GM23338 (cell line): ENCODE data around the gene GLP1R. TPM values are rescaled to one million over a fixed set of nuclear protein-coding genes. Genes with fewer than 3 reads are reported as not detected.

Source experiments
- CREB1 ChIP-seq: fragments of 250-450 bp; sonication (Bioruptor Pico); IDR thresholded peaks from 2 replicates; pipeline ENCODE4 v1.5.0; 2020; ENCODE audit warnings: low read depth, mild to moderate bottlenecking, moderate library complexity
- CTCF ChIP-seq, 2 experiments: fragments of 200-600 bp in 1 of 2; sonication (generic) in 1 of 2; conservative IDR thresholded peaks; 2 replicates each; pipeline versions ENCODE4 v1.5.1 to v1.6.1; 2016 to 2017; ENCODE audit warnings: antibody characterized with exemption in 2 of 2, low read depth in 2 of 2, mild to moderate bottlenecking in 2 of 2, moderate library complexity in 1 of 2
- ETS1 ChIP-seq: IDR thresholded peaks from 2 replicates; pipeline ENCODE4 v1.6.1; 2016; ENCODE audit warnings: antibody characterized with exemption
- EZH2 ChIP-seq: fragments of 200-600 bp; sonication (generic); IDR thresholded peaks from one replicate; pipeline ENCODE4 v1.8.0; 2017; ENCODE audit warnings: antibody characterized with exemption, mild to moderate bottlenecking, low read depth; ENCODE audit not compliant: unreplicated experiment
- EZH2phosphoT487 ChIP-seq: fragments of 200-600 bp; sonication (generic); IDR thresholded peaks from one replicate; pipeline ENCODE4 v1.8.1; 2018; ENCODE audit warnings: antibody characterized with exemption; ENCODE audit not compliant: unreplicated experiment
- JUNB ChIP-seq: IDR thresholded peaks from one replicate; pipeline ENCODE4 v1.6.1; 2016; ENCODE audit warnings: antibody characterized with exemption; ENCODE audit not compliant: unreplicated experiment
- POLR2AphosphoS5 ChIP-seq: IDR thresholded peaks from 2 replicates; pipeline ENCODE4 v1.6.1; 2016; ENCODE audit warnings: antibody characterized with exemption, low read depth
- REST ChIP-seq: IDR thresholded peaks from one replicate; pipeline ENCODE4 v1.6.1; 2018; ENCODE audit warnings: antibody characterized with exemption; ENCODE audit not compliant: unreplicated experiment
- ZNF331 ChIP-seq: fragments of 250-450 bp; sonication (Bioruptor Pico); IDR thresholded peaks from 2 replicates; pipeline ENCODE4 v1.5.0; 2020; ENCODE audit warnings: low read depth, mild to moderate bottlenecking, moderate library complexity
- polyA plus RNA-seq: library from polyadenylated mRNA; unstranded; fragments of >200 nt; fragmentation: Nextera tagmentation; extraction: Ambion mirVana; gene quantifications from 2 replicates; pipeline ENCODE4 v1.2.1, GENCODE V29; 2016
- total RNA-seq: library from RNA; depleted of rRNA; stranded (reverse); fragments of >200 nt; shearing (Covaris generic); gene quantifications from 2 replicates; pipeline ENCODE4 v1.2.3, GENCODE V29; 2014
- TF ChIP-seq, protein P1 (sequence below): fragments of 250-450 bp; sonication (Bioruptor Pico); IDR thresholded peaks from 2 replicates; pipeline ENCODE4 v1.5.0; 2020; ENCODE audit warnings: mild to moderate bottlenecking, moderate library complexity

Gene GLP1R
- total and polyA plus RNA-seq, 2 experiments from 2014 or later: 0.42 to 3.7 TPM

DNA sequence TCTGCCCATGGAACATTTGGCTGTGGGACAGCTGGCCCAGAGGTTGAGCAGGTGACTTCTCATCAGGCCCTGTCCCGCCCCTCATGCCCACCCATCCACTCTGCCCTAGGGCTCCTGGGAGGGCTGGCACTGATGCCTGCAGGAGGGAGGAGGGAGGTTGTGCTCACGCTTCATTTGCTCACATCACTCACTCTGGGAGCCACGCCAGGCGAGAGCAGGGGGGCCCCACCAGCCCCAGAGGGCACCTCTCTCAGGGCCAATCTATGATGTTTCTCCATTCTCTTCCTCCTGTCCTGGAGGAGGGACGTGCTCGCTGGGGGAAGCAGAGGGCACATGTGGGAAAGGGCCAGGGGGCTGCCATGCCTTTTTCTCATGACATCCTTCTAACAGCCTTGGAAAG, 10.9 kb upstream of the GLP1R start (continued):
- TF ChIP-seq, protein P1, sequence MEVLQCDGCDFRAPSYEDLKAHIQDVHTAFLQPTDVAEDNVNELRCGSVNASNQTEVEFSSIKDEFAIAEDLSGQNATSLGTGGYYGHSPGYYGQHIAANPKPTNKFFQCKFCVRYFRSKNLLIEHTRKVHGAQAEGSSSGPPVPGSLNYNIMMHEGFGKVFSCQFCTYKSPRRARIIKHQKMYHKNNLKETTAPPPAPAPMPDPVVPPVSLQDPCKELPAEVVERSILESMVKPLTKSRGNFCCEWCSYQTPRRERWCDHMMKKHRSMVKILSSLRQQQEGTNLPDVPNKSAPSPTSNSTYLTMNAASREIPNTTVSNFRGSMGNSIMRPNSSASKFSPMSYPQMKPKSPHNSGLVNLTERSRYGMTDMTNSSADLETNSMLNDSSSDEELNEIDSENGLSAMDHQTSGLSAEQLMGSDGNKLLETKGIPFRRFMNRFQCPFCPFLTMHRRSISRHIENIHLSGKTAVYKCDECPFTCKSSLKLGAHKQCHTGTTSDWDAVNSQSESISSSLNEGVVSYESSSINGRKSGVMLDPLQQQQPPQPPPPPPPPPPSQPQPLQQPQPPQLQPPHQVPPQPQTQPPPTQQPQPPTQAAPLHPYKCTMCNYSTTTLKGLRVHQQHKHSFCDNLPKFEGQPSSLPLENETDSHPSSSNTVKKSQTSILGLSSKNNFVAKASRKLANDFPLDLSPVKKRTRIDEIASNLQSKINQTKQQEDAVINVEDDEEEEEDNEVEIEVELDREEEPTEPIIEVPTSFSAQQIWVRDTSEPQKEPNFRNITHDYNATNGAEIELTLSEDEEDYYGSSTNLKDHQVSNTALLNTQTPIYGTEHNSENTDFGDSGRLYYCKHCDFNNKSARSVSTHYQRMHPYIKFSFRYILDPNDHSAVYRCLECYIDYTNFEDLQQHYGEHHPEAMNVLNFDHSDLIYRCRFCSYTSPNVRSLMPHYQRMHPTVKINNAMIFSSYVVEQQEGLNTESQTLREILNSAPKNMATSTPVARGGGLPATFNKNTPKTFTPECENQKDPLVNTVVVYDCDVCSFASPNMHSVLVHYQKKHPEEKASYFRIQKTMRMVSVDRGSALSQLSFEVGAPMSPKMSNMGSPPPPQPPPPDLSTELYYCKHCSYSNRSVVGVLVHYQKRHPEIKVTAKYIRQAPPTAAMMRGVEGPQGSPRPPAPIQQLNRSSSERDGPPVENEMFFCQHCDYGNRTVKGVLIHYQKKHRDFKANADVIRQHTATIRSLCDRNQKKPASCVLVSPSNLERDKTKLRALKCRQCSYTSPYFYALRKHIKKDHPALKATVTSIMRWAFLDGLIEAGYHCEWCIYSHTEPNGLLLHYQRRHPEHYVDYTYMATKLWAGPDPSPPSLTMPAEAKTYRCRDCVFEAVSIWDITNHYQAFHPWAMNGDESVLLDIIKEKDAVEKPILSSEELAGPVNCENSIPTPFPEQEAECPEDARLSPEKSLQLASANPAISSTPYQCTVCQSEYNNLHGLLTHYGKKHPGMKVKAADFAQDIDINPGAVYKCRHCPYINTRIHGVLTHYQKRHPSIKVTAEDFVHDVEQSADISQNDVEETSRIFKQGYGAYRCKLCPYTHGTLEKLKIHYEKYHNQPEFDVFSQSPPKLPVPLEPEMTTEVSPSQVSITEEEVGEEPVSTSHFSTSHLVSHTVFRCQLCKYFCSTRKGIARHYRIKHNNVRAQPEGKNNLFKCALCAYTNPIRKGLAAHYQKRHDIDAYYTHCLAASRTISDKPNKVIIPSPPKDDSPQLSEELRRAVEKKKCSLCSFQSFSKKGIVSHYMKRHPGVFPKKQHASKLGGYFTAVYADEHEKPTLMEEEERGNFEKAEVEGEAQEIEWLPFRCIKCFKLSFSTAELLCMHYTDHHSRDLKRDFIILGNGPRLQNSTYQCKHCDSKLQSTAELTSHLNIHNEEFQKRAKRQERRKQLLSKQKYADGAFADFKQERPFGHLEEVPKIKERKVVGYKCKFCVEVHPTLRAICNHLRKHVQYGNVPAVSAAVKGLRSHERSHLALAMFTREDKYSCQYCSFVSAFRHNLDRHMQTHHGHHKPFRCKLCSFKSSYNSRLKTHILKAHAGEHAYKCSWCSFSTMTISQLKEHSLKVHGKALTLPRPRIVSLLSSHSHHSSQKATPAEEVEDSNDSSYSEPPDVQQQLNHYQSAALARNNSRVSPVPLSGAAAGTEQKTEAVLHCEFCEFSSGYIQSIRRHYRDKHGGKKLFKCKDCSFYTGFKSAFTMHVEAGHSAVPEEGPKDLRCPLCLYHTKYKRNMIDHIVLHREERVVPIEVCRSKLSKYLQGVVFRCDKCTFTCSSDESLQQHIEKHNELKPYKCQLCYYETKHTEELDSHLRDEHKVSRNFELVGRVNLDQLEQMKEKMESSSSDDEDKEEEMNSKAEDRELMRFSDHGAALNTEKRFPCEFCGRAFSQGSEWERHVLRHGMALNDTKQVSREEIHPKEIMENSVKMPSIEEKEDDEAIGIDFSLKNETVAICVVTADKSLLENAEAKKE (CRISPR knock-in tag): no peak
- TF ChIP-seq ETS1 (no peak), EZH2 (no peak), CTCF (conservative IDR thresholded peaks at IDR 0.05; ENCODE audit: low read depth in 2 of 2) (no peak), POLR2AphosphoS5 (no peak), JUNB (no peak), CREB1 (no peak), REST (no peak), ZNF331 (CRISPR knock-in tag) (no peak), EZH2phosphoT487 (no peak)
